ENCODE measurements around the gene MYO7A. TPM values are rescaled to one million over a fixed set of nuclear protein-coding genes. Genes with fewer than 3 reads are reported as not detected.

MYO7A gene
- total RNA-seq, 2 donors from 2014 or later: 10.4 to 12.9 TPM

DNA sequence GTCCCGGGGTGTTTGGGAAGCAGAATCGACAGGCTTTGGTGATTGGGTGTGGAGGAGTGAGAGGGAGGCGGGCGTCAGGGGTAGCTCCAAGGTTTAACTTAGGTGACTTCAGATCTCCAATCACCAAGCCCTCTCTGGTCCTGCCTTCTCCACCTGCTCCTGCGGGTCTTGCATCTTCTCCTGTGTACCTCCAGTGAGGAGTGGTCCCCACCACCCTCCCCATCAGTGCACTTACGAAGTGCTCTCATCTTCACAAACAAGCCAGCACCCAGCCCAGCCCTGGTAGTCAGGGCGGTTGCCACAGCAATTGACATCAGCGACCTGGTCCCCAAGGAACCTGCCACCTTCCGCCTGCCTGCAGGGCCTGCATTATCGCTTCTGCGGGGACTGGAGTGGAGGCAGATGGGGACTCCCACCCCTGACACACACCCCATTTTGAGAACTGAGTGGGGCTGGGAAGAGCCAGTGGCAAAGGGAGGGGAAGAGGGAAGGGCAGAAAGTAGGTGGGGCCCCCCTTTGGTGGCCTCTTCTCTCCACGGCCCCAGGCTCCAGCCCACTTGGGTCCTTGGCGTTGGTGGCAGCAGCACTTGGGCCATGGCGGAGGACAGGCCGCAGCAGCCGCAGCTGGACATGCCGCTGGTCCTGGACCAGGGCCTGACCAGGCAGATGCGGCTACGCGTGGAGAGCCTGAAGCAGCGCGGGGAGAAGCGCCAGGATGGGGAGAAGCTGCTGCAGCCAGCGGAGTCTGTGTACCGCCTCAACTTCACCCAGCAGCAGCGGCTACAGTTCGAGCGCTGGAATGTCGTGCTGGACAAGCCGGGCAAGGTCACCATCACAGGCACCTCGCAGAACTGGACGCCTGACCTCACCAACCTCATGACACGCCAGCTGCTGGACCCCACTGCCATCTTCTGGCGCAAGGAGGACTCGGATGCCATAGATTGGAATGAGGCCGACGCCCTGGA lies 25.5 kb upstream of the MYO7A start, which contains the start of gene OMP:
TSS of gene OMP (plus strand) at position 595 of the 965 bp plus-strand sequence. CDS start at position 595, 0 bp downstream.
- TF ChIP-seq POLR2A (IDR thresholded peaks at IDR 0.05) (no peak), CTCF (IDR thresholded peaks at IDR 0.05) (no peak)
- H3K27me3 ChIP-seq: no peaks in the 10 kb centered on the region
- H3K27ac ChIP-seq: no peak within 1 kb of the TSS
- intact Hi-C loops (cut with DNase I): no loop called here
- no peak for ATAC-seq
- WGBS, 2 donors: 88 to 90% methylated on average over 17 to 30 of the region's 37 CpGs
- H3K36me3 ChIP-seq (replicated peaks in 1 of 2; ENCODE audit: insufficient read depth in 1 of 2, low read depth in 2 of 2): no peaks in the 10 kb centered on the region
- peaks cover 20% of the 10 kb centered on the region for H3K4me1 ChIP-seq
- DNase-seq: peak in 1 of 4 donors; percentile 8
- H3K4me3 ChIP-seq: no peak within 1 kb of the TSS
- no peaks in the 10 kb centered on the region for H3K9me3 ChIP-seq

- Histone ChIP-seq H3K27ac (no peak overlapping the region), H3K4me3 (no peak overlapping the region), H3K27me3 (no peaks in the 10 kb centered on the region), H3K4me1 (peaks cover 28% of the 10 kb centered on the region), H3K9me3 (no peaks in the 10 kb centered on the region), H3K36me3 (replicated peaks in 1 of 2; ENCODE audit: insufficient read depth in 1 of 2, low read depth in 2 of 2) (no peaks in the 10 kb centered on the region)
- 79 to 88% methylated on average over 2 of the region's 2 CpGs for WGBS, 2 donors
- TF ChIP-seq POLR2A (IDR thresholded peaks at IDR 0.05) (no peak), CTCF (IDR thresholded peaks at IDR 0.05) (no peak)
- no peak for DNase-seq
- ATAC-seq: no peak
- intact Hi-C loops (cut with DNase I): no loop called here
These were observed 24.7 kb upstream of the MYO7A start for GRCh38 chr11:77103319-77103718.

- no peaks in the 10 kb centered on the region for H3K9me3 ChIP-seq
- H3K27ac ChIP-seq: no peak overlapping the region
- no peak for DNase-seq
- H3K4me3 ChIP-seq: no peak overlapping the region
- intact Hi-C loops (cut with DNase I): no loop called here
- peaks cover 29% of the 10 kb centered on the region for H3K4me1 ChIP-seq
- TF ChIP-seq CTCF (IDR thresholded peaks at IDR 0.05) (no peak), POLR2A (IDR thresholded peaks at IDR 0.05) (no peak)
- ATAC-seq: no peak
- 73 to 92% methylated on average over 7 to 8 of the region's 8 CpGs for WGBS, 2 donors
- H3K27me3 ChIP-seq: no peaks in the 10 kb centered on the region
- H3K36me3 ChIP-seq (replicated peaks in 1 of 2; ENCODE audit: insufficient read depth in 1 of 2, low read depth in 2 of 2): no peaks in the 10 kb centered on the region
These were observed 23.3 kb upstream of the MYO7A start for GRCh38 chr11:77104727-77105126.

GRCh38 chr11:77106321-77106720 lies 21.7 kb upstream of the MYO7A start:
- Histone ChIP-seq H3K27me3 (no peaks in the 10 kb centered on the region), H3K27ac (no peak overlapping the region), H3K9me3 (no peaks in the 10 kb centered on the region), H3K4me3 (no peak overlapping the region), H3K4me1 (peaks cover 29% of the 10 kb centered on the region), H3K36me3 (replicated peaks in 1 of 2; ENCODE audit: insufficient read depth in 1 of 2, low read depth in 2 of 2) (no peaks in the 10 kb centered on the region)
- TF ChIP-seq POLR2A (IDR thresholded peaks at IDR 0.05): no peak
- TF ChIP-seq CTCF (IDR thresholded peaks at IDR 0.05): no peak
- peak; percentile 47 to 77 (median 56) for DNase-seq
- intact Hi-C loops (cut with DNase I): no loop called here
- peak; percentile 37 for ATAC-seq
- WGBS, 2 donors: 62 to 70% methylated on average over 2 to 7 of the region's 7 CpGs

Measured in body of pancreas (tissue), 4 donors.